ENCODE measurements around the gene KLHL8. TPM values are rescaled to one million over a fixed set of nuclear protein-coding genes. Genes with fewer than 3 reads are reported as not detected.
A peak's percentile ranks its signal among the peaks of the same experiment; 100 is the strongest.

The KLHL8 gene
- total and polyA plus RNA-seq, 2 donors (not counting 3 experiments of a cell fraction or from before 2014, with no cell fraction given), result 1.7 to 9.0 TPM

GRCh38 chr4:87118826-87119225, 101.6 kb downstream of the KLHL8 start:
- Histone ChIP-seq H3K9me3 (replicated peaks; ENCODE audit: control insufficient read depth, insufficient read depth, low read length) (no peaks in the 10 kb centered on the region), H3K9me1 (replicated peaks; ENCODE audit: control insufficient read depth, extremely low read depth, insufficient read depth, low read length) (no peaks in the 10 kb centered on the region), H3K27ac (ENCODE audit: insufficient read depth, low read depth, low read length) (no peak overlapping the region), H3K79me2 (ENCODE audit: control insufficient read depth, insufficient read depth, low read length) (peaks cover 9% of the 10 kb centered on the region), H3K9ac (replicated peaks; ENCODE audit: extremely low read depth, insufficient read depth, low read length) (no peak overlapping the region), H2AFZ (ENCODE audit: low read depth, low read length) (no peak overlapping the region), H3K4me1 (ENCODE audit: control insufficient read depth, extremely low read depth, insufficient read depth, low read length) (peaks cover 23% of the 10 kb centered on the region), H3K4me3 (replicated peaks in 1 of 3; ENCODE audit: insufficient read depth in 1 of 3, low read depth in 1 of 3, low read length in 3 of 3) (no peak overlapping the region), H4K20me1 (replicated peaks; ENCODE audit: control insufficient read depth, extremely low read depth, insufficient read depth, low read length) (no peaks in the 10 kb centered on the region), H3K4me2 (ENCODE audit: insufficient read depth, low read length) (no peak overlapping the region), H3K27me3 (ENCODE audit: control insufficient read depth in 2 of 2, insufficient read depth in 2 of 2, low read length in 2 of 2) (no peaks in the 10 kb centered on the region), H3K36me3 (ENCODE audit: control insufficient read depth in 2 of 2, extremely low read depth in 1 of 2, insufficient read depth in 2 of 2, low read length in 2 of 2) (peaks cover 12 to 25% of the 10 kb centered on the region in 2 experiments)
- ChIA-PET POLR2A (no interaction called here), CTCF (interaction anchor here (0.9 to 5.7 kb wide), 5 partner anchors 11 to 196 kb away, joined by 3 to 40 read pairs (median 4); partner anchors contain the start of gene AFF1)
- no peak for TF ChIP-seq EZH2 (IDR thresholded peaks at IDR 0.05; ENCODE audit: borderline replicate concordance, low read depth, low read length, severe bottlenecking)
- peak; percentile 19 for TF ChIP-seq FOS (IDR thresholded peaks at IDR 0.05; ENCODE audit: borderline replicate concordance, insufficient read depth, low read length)
- intact Hi-C loops (cut with micrococcal nuclease) (no loop called here), dilution Hi-C loops (cut with MboI; ENCODE audit: extremely low pct_ligation_motif_present, low sequenced_read_pairs) (loop anchor here (25.0 kb wide), 1 partner anchor 207 kb away; no protein-coding TSS in a partner anchor)
- peak; percentile 56 for DNase-seq (ENCODE audit: low read depth, low spot score)
- BruUV-seq (replicated peaks), result no TSS peak
- FAIRE-seq, result no peak

DNA sequence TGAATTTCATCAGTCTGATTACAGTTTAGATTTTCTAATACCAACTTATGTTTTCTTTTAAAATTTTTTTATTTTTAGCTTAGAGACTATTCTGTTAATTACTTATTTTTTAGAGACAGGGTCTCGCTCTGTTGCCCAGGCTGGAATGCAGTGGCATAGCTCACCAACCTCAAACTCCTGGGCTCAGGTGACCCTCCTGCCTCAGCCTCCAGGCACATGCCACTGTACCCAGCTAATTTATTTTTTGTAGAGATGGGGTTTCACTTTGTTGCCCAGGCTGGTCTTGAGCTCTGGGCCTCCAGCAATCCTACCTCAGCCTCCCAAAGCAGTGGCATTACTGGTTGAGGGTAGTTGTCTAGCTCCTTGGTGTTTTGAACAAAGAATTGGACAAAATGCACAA, 102.0 kb downstream of the KLHL8 start:
- no TSS peak for BruUV-seq (replicated peaks)
- Histone ChIP-seq H3K9me3 (replicated peaks; ENCODE audit: control insufficient read depth, insufficient read depth, low read length) (no peaks in the 10 kb centered on the region), H3K79me2 (ENCODE audit: control insufficient read depth, insufficient read depth, low read length) (peaks cover 8% of the 10 kb centered on the region), H3K9ac (replicated peaks; ENCODE audit: extremely low read depth, insufficient read depth, low read length) (no peak overlapping the region), H3K4me1 (ENCODE audit: control insufficient read depth, extremely low read depth, insufficient read depth, low read length) (peaks cover 25% of the 10 kb centered on the region), H4K20me1 (replicated peaks; ENCODE audit: control insufficient read depth, extremely low read depth, insufficient read depth, low read length) (no peaks in the 10 kb centered on the region), H2AFZ (ENCODE audit: low read depth, low read length) (no peak overlapping the region), H3K4me3 (replicated peaks in 1 of 3; ENCODE audit: insufficient read depth in 1 of 3, low read depth in 1 of 3, low read length in 3 of 3) (no peak overlapping the region), H3K36me3 (ENCODE audit: control insufficient read depth in 2 of 2, extremely low read depth in 1 of 2, insufficient read depth in 2 of 2, low read length in 2 of 2) (peaks cover 12 to 25% of the 10 kb centered on the region in 2 experiments), H3K4me2 (ENCODE audit: insufficient read depth, low read length) (no peak overlapping the region), H3K9me1 (replicated peaks; ENCODE audit: control insufficient read depth, extremely low read depth, insufficient read depth, low read length) (no peaks in the 10 kb centered on the region), H3K27me3 (ENCODE audit: control insufficient read depth in 2 of 2, insufficient read depth in 2 of 2, low read length in 2 of 2) (no peaks in the 10 kb centered on the region), H3K27ac (ENCODE audit: insufficient read depth, low read depth, low read length) (no peak overlapping the region)
- ChIA-PET POLR2A (no interaction called here), CTCF (interaction anchor here (0.9 to 5.7 kb wide), 5 partner anchors 11 to 195 kb away, joined by 3 to 40 read pairs (median 4); partner anchors contain the start of gene AFF1)
- FAIRE-seq, result no peak
- no peak for TF ChIP-seq FOS (IDR thresholded peaks at IDR 0.05; ENCODE audit: borderline replicate concordance, insufficient read depth, low read length)
- TF ChIP-seq, protein P1, sequence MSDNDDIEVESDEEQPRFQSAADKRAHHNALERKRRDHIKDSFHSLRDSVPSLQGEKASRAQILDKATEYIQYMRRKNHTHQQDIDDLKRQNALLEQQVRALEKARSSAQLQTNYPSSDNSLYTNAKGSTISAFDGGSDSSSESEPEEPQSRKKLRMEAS (IDR thresholded peaks at IDR 0.05; ENCODE audit: insufficient read depth, insufficient read length), result no peak
- TF ChIP-seq, protein P2, sequence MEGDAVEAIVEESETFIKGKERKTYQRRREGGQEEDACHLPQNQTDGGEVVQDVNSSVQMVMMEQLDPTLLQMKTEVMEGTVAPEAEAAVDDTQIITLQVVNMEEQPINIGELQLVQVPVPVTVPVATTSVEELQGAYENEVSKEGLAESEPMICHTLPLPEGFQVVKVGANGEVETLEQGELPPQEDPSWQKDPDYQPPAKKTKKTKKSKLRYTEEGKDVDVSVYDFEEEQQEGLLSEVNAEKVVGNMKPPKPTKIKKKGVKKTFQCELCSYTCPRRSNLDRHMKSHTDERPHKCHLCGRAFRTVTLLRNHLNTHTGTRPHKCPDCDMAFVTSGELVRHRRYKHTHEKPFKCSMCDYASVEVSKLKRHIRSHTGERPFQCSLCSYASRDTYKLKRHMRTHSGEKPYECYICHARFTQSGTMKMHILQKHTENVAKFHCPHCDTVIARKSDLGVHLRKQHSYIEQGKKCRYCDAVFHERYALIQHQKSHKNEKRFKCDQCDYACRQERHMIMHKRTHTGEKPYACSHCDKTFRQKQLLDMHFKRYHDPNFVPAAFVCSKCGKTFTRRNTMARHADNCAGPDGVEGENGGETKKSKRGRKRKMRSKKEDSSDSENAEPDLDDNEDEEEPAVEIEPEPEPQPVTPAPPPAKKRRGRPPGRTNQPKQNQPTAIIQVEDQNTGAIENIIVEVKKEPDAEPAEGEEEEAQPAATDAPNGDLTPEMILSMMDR (IDR thresholded peaks at IDR 0.05; ENCODE audit: extremely low read depth in 1 of 2, insufficient read depth in 1 of 2, low read depth in 1 of 2, low read length in 2 of 2), result no peak
- TF ChIP-seq MYC (IDR thresholded peaks at IDR 0.05; ENCODE audit: low read depth, low read length), result no peak
- no peak for TF ChIP-seq POLR2AphosphoS5 (IDR thresholded peaks at IDR 0.05; ENCODE audit: insufficient read depth, low read depth, low read length)
- TF ChIP-seq EZH2 (IDR thresholded peaks at IDR 0.05; ENCODE audit: borderline replicate concordance, low read depth, low read length, severe bottlenecking), result no peak
- no peak for TF ChIP-seq POLR2A (IDR thresholded peaks at IDR 0.05; ENCODE audit: low read depth, low read length)
- TF ChIP-seq GATA2 (IDR thresholded peaks at IDR 0.05; ENCODE audit: insufficient read depth, insufficient read length, low read depth, low read length), result no peak
- no peak for TF ChIP-seq JUN (IDR thresholded peaks at IDR 0.05; ENCODE audit: borderline replicate concordance, insufficient read depth, insufficient read length, low read depth)
- intact Hi-C loops (cut with micrococcal nuclease), result no loop called here
- dilution Hi-C loops (cut with MboI; ENCODE audit: extremely low pct_ligation_motif_present, low sequenced_read_pairs), result loop anchor here (25.0 kb wide), 1 partner anchor 206 kb away; no protein-coding TSS in a partner anchor
- no peak for DNase-seq (ENCODE audit: low read depth, low spot score)
